CD4-positive, alpha-beta T cell treated with Interleukin-12 subunit alpha and Interleukin-12 subunit beta, for 1 hour (primary cell): ENCODE results near the gene ITPK1.

Experiments used
- DNase-seq: peaks from one replicate; pipeline ENCODE4 v3.0.0-alpha.2; 2020

ITPK1 gene

DNA sequence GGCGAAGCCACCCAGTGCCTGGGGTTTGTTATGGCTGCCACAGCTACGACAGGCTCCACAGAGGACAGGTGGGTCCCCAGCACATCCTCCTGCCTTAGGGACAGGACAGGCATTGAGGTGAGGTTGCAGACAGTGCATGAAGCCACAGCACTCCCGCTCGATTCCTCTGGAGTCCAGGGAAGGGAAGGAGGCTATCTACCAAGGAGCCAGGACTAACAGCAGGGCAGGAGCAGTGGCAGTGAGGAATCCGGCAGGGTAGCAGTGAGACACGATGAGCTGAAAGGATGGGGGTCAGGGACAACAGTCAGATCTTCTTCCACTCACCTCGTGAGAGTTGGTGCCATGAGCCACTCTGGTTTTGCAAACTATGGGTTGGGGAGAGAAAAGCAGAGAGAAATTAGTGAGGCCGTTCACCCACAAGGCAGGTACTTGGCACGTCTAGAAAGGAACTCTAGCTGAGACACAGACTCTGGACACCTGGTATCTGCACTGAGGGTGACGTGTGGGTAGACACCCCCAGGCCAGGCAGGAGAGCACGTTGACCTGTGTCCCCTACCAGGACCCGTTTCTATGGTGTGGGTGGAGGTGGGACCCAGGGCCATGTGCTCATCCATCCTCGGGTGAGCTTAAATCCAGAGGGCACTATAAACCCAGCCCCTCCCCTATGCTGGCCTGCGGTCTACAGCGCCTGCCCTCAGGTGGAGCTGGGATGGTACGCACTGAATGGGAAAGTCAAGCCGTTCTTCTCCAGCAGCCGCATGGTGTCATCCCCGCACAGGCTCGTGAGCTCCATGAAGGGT lies 153.5 kb downstream of the ITPK1 start:
- DNase-seq, result no peak

DNA sequence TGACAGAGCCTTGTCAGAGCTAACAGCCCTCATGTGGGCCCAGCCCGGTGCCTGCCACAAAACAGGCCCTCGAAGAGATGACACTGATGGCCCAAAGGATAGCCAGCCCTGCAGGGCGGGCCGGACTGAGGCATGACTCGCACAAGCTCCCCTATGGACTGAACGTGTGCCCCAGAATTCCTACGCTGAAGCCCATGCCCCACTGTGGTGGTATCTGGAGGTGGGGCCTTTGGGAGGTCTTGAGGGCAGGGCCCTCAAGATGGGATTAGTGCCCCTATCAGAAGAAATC lies 154.2 kb downstream of the ITPK1 start:
- DNase-seq, result no peak

DNA sequence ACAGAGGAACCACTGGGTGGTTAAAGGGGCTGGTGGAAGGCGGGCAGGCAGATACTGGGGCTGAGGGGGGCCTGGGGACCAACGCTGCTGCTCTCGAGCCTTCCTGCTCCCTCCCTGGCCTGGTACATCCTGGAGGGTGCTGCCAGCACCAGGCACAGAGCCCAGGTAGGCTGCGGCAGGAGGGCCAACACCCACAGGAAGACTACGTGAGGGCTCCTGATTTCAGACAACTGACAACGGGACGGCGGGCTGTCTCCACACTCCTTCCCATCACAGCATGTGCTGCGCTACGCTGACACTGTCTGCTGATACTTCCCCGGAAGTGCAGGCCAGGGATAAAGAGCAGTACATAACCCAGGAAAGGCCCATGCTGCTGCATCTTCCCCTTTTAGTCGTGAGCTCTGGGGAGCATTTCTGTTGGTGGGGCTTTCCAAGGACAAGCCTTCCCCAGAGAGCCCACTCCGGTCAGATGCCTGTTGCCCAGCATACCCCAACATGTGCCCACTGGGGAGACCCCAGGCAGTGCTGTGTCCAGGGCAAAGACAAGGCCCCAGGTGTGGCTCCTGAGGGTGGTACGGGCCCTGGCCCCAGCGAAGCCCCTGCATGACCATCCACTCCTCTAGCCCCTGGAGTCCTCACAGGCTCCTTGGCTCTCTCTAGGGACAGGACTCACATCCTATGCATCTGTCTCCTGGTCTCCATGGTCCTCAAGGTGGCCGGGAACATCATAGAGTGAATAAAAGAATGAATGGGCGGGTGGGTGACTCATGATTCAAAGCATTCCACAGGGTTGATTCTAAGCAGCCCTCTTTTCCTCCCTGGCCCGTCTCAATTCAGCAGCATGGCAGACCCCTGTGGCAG lies 154.8 kb downstream of the ITPK1 start:
- no peak for DNase-seq

DNA sequence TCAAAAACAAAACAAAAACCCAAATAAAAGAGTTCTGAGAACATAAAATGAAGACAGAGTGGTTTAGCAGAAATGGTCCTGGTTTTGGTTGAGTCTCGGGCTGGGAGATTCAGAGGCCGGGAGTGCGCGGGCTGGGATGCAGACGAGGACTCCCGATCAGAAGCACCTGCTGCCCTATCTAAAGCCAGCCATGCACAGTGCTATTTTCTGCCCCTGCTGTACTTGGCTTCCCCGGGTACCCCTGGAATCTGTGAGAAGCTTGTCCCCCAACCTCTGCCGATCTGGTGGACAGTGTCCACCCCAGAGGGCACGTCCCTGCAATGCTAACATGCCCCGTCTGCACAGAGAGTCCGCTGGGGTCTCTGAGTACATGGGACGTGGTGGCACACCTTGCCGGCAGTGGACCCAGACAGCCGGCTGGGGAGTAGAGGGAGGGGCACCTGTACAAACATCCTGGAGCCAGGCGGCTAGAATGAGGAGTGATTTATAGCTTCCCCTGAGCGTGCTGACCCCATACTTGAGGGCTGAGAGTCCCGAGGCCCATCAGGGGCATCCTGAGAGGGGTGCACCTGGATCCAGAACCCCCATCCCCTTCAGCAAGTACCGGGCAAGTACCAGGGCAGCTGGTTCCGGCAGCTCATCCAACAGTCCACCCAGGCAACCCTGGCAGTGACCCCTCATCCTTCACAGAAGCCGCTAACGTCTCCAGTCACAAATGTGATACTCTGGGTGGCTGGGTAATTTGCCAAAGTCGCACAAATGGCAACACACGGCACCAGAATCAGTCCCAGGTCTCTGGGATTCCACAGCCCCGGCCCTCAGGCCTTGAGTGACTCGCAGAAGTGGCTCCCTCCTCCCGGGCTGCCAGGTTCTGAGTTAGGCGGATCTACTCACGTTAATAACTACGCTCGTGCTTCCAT lies 155.7 kb downstream of the ITPK1 start:
- no peak for DNase-seq

DNA sequence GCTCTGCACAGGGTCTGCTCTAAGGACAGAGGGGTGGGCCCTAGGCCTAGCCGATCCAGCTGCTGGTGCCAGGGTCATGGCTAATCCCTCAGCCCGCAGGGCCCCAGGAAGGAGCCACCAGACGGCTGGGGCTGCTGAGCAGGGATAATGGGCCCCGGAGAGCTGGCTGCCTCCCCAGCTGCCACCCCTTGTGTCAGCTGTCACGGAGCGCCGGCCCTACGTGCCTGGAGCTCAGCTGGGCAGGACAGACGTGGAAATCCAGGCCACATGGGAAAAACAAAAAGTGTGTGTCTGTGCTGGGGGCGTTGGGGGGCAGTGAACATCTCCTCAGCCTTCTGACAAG lies 156.6 kb downstream of the ITPK1 start:
- DNase-seq, result no peak

DNA sequence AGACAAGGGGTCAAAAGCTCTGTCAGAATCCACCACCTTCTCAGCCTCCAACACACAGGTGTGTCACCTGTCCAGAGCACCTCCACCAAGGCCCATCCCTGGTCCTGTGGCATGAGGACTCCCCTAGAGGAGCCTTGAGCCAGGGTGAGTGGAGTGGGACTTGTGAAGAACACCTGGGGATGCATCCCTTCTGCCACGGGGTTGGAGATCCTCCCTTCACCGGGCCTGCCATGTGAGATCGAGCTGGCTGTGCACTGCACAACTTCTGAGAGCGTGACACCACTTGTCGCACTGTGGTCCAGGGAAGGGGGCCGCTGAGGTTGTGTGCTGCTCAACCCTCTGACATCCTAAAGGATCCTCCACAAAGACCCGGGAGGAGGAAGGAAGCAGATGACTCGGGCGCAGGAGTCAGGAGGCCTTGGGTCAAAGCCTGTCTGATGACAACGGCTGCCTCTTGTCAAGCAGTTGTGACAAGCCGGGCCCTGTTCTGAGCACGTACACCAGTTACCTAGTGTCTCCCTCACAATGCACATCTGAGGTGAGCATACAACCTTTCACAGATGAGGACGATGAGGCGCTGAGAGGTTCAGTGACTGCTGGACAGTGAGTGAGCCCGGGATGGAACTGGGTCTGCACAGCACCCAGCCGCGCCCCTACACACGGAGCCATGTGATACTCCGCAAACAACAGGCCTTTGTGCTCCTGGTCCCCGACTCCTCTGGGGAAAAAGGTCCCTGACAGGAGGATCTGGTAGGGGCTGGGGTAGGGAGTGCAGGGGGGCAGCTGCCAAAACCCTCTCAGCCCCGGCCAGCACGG lies 157.1 kb downstream of the ITPK1 start:
- DNase-seq, result no peak

DNA sequence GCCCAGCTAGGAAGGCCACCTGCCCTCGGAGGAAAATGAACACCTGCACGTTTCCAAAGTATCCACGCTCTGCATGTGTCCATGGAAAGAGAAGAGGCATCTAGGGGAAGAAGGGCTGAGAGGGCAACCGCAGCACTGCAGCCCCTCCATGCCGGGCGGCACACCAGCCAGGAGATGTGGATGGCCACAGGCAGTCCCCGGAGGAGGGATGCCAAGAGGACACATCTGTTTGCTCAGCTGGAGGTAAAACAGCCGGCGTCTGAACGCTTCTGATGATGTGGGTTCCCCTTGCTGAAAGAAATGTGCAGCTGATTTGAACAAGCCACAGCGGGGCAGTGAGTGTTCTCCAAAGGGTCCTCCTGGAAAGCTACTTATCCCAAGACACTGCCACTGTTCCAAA lies 158.8 kb downstream of the ITPK1 start:
- DNase-seq, result no peak

DNA sequence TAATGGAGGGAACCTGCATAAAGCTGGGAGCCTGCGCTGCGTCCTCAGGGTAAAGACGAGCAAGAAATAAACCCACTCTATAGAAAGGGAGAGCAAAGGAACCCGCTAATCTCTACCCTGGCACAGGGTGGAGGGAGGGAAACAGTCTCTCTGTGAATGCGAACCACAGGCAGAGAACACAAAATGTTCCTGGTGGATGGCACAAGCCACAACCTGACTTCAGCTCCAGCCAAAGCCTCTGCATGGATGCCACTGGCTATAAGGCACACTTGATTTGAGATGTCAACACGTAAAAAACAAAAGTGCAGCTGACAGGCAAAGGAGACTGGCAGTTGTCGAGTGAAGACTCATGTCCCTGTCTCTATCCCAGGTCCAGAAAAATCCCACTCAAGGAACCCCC lies 160.3 kb downstream of the ITPK1 start:
- DNase-seq, result no peak

DNA sequence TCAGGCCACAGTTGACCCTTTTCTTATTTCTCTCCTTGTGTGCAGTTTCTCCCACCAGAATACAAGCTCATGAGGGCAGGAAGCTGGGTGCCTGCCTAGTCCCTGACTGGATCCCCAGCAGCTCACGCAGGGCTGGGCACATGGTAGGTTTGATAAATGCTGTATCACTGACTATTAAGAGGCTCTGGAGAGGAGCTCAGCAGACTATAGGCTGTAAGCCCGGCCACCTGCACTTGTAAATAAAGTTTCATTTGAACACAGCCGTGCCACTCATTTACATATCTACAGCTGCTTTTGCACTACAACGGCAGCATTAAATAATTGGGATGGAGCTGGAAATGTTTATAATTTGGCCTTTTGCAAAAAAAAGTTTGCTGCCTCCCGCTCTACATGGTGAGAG lies 160.8 kb downstream of the ITPK1 start:
- DNase-seq, result no peak

DNA sequence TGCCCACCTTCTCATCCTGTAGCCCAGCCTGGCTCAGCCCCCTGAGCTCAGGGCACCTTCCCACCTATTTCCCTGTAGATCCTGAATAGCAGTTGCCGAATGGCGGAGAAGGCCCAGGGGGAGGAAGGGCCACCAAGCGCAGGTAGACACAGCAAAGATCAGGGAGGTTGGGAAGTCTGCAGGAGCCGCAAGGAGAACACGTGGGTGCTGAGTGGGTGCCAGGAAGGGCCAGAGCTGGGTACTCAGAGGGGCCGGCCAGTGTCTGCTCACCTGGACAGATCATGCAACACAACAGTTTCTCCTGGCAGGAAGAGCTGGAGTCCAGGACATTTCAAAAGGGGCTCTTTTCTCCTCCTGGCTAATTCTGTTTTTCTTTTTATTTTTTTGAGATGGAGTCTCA lies 162.2 kb downstream of the ITPK1 start:
- DNase-seq, result no peak

DNA sequence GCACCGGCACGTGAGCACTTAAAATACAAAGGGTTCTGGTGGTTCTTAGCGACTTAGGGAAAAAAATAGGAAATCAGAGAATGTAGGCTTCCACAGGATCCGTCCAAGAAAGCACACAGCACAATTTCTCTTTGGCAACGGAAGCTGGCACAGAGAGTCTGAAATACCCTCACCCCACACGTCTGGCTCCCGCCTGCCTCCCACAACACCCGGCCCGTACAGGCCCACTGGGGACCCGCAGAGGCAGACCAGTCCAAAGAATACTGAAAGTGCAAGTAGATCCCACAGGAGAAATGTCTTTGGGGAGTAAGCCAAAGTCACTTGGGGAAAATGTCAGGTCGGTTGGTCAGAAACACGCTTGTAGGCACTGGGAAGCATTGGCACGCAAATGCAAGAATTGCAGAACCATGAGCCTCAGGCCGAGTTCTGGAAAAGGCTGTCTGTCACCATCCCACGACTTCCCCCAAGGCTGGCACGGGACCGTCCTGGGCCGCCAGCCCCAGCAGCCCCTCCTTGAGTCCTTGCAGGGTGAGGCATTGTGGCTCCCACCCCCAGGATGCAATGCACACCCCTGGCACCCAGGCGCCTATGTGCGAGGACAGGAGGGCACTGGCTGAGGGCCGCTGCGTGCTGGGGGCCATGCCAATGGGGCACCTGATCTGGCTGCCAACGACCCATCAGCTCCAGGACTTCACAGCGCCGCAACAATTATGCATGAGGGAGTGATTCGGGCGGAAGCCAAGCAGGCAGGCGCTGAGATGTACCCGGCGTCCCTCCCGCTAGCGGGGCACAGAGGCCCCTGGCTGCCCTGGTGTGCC lies 163.0 kb downstream of the ITPK1 start:
- no peak for DNase-seq

DNA sequence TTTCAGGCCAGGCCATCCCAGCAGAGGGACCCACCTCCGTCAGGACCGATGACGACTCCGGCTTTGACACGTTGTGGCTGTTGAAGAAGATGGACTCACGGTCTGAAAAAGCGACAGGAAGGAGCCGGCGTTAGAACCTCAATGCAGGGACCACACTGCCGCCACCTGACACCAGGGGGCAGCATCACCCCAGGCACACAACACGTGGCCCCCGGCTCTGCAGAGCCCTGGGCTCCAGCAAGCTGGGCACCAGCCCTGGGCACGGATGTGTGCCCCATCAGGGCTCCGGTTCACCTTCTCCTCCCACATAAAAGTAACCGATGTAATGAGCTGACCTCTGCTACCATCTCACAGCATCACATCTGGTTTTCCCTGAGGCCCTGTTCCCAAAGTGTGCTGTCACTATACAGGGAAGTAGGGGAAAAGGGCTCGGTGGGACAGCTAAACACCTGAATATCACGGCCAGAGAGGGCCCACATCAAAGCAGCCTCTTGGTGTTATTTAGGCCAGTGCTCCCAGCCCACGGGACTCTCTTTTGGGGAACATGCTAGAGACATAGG lies 163.7 kb downstream of the ITPK1 start:
- peak; percentile 78 for DNase-seq

DNA sequence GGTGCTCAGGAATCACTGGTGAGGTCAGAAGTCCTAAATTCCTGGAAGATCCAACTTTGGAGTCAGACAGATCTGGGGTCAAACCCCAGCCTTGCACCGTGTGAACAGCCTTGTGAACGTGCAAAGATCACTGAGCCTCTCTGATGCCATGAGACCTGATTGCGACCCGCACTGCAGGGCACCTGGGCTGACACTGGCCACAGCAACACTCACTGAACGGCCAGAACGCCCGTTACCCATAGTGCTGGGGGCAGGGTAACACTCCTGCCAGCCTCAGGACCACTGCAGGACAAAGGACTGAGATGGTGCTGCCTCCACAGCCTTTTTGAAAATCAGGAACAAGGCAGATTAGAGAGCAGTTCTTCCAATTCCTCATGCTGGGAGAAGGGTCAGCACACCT lies 164.5 kb downstream of the ITPK1 start:
- DNase-seq, result no peak

DNA sequence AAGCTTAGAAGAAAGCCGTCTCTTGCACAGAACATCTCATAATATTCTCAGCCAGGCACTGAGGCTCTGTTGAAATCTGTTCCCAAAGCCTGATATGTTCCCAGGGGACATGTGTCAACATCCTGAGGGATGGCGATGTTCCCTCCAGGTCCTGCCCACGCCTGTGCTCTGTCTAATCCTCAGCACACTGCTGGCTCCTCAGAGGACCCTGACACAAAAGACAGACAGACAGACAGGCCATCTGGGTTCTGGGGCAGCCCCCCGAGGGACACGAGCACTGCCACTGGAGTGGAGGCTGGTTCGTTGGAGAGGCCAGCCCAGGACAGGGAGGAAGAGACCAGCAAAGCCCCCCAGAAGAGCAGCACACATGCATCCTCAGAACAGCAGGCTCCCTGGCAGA lies 165.0 kb downstream of the ITPK1 start:
- DNase-seq, result no peak

DNA sequence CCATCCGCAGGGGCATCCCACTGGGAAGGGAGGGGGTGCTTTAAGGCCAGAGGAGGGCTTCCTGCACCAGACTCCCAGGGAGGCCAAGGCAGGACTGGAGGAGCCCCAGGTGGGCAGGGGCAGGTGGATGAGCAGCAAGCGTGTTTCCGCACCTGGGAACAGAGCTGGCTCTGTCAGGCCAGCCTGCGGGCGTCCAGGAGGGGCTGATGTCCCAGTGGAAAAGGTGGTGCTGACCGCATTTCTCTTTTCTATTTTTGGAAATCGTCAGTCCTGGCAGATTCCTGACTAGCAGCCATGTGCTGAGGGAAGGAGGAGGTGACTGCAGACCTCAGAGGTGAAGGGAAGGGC lies 165.6 kb downstream of the ITPK1 start:
- DNase-seq, result no peak

DNA sequence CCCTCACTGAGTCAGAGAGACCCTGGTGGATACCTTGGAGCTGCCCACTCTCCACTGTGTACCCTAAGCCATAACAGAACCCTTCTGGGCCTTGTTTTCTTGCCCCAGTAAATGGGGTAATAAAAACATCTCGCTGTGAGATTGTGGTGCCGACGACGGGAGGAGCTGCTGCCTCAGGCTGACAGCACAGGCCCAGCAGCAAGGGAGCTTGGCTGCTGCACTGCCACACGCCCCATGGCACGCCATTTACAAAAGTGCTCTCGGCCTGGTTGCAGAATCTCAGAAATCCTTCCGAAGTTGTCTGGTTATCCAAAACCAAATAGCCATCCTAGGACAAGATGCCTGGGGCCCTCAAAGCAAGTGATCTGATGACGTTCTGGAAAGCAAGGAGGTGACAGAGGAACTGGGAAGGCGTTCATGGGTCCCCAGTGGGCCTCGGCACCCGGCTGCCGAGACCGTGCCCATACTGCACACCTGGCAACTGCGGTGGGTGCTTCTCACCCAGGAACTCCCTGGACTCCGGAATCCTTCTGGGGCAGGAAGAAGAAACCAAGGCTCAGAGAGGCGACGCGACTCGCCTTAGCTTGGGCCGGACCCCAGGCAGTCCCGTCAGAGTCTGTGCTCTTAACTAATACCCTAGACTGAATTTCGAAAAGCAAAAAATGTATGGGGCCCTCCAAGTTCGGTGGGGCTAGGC lies 166.1 kb downstream of the ITPK1 start:
- no peak for DNase-seq

DNA sequence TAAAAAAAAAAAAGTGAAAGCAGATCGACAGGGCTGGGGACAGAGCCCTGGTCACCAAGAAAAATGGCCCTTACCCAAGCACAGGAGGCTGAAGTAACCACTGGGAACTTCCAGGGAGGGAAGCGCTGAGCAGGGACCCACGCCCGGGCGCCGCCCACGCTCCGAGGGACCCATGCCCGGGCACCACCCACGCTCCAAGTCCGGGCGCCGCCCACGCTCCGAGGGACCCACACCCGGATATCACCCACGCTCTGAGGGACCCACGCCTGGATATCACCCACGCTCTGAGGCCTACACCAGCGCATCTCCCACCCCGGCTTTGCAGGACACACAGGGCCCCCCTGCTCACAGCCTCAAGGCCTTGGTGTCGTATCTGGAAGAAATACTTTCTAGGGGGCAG lies 167.1 kb downstream of the ITPK1 start:
- no peak for DNase-seq

DNA sequence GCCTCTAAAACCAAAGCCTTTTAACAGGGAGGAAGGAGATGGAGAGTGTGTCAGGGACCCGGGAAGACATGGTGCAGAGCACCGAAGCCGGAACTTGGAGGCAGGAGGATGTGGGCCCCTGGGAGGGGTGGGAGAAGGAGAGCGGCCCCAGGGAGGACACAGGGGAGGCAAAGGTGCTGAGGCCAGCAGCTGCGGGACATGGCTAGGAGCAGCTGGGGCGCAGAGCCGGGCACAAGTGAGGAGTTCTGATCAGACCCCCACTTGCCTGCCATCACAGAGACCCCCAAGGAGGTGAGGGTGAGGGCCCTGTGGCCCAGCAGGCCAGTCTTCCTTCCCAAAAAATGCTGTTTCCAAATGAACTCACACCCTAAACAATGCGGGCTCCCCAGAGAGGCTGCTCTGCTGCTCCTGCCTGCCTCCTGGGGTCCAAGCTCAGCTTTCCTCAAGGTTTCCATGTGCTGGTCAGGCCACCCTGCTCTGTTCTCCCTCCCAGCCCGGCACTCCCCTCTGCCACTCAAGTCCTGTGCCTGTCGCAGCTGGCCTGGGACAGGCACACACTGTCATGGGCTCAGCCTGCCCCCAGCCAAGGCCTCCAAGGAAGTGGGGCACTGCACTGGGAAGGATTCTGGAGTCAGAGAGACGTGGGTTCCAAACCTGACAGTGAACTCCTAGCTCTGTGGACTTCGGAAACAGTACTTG lies 168.7 kb downstream of the ITPK1 start:
- no peak for DNase-seq

DNA sequence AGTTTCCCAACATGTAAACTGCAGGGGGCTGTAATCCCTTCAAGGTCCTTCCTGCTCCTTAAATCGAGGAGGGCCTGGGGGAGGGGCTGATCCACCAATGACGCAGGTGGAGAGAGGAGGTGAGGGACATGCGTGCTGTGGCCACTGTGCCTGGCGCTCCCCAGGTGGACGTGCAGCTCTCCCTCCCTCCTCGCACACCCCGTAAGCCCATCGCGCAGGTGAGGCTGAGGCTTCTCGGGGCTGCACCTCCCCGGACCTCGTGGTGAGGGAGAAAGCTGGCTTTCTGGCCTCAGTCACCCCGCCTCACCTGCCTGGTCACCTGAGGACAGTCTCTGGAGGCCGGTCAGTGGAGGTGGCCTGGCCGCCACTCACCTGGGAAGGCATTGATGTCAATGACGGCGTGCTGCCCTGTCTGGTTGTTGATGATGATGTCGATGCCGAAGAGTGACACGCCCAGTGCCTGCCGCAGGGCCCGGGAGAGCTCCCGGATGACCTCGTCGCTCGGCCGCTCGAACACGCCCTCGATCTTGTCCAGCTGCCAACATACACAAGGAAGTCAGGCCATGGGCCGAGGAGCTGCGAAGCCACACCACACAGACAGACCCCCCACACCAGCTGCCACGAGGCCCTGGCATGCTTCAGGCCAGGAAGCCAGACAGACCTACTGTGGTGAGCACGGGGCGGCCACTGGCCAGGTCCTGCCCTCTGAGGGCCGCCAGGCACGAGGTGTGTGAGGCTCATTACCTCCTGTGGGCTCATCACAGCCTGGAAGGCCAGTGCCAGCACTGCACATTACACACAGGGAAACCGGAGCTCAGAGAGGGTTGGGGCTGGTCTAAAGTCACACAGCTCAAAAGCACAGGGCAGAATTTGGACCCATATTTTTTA lies 169.5 kb downstream of the ITPK1 start:
- no peak for DNase-seq
